GM19035 (cell line): ENCODE data around the gene TFEB.

Experiments
- ATAC-seq: cut with Tn5 transposase; IDR thresholded peaks from one replicate; pipeline ENCODE4 v1.9.1; 2021; ENCODE audit not compliant: unreplicated experiment

TFEB gene

GRCh38 chr6:41724228-41724580 is 11.2 kb downstream of the TFEB start:
- no peak for ATAC-seq

DNA sequence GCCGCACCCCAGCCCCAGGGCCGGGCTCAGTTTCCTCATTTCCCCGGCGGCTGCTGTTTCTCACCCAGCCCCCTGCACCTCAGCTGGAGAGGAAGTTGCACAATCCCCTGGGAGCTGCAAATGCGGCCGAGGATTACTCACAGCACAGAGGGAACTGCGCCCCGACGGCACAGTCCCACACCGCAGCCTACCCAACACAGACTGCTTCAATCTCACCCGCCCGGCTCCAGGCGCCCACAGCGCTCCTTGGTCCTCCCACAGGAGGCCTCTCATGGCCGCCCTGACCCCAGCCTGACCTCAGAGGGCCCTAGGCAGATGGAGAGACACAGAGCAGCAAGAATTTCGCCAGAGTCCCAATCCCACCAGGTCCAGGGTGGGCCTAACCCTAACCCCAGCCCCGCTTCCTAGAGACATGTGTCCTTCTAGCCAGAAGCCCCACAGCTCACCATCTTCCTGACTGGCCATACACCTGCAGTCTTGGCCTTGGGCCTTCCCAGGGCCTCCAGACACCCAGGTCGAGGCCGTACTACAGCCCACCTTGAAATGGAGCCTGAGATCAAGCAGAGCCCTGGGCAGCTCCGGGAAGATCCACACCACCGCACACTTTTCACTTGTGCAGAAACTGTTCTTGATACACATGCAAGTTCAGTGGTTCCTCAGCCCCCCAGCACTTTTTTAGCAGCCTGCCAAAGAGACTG is 11.7 kb downstream of the TFEB start:
- peak; percentile 57 for ATAC-seq

GRCh38 chr6:41722969-41723529 is 12.4 kb downstream of the TFEB start:
- no peak for ATAC-seq

- ATAC-seq, result no peak
These were observed 14.0 kb downstream of the TFEB start for GRCh38 chr6:41721414-41721813.

DNA sequence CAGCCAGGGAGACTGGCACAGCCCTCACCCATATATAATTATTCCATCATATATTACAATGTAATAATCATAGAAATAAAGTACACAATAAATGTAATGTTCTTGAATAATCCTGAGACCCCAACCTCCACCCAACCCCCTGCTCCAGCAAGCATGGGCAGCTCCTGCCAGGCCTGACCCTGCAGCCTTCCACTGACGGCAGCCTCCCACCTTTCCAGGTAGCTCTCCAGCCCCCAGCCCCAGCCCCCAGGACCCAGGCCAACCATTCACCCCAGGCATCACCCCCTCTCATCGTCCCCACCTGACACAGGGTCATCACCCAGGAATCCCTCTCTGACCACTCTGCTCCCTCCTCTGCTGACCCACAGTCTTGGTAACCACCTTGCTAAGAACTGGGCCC is 14.6 kb downstream of the TFEB start:
- no peak for ATAC-seq

DNA sequence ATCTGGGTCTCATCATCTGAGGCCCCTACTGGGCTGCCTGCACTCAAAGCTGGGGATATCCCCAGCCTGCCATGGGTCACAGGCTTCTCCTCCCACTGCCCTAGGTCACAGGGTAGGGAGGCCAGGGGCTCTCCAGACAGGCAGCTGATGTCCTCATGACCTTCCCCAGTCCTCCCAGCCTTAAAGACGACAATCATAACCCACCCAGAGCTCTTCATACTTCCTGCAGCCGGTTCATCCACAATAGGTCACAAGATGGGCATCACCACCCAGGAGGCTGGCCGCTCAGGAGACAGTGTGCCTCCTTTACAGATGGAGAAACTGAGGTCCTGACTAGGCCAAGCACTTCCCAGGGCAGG is 15.2 kb downstream of the TFEB start:
- ATAC-seq, result no peak

- ATAC-seq, result no peak
These were observed 15.8 kb downstream of the TFEB start for GRCh38 chr6:41719436-41720261.

DNA sequence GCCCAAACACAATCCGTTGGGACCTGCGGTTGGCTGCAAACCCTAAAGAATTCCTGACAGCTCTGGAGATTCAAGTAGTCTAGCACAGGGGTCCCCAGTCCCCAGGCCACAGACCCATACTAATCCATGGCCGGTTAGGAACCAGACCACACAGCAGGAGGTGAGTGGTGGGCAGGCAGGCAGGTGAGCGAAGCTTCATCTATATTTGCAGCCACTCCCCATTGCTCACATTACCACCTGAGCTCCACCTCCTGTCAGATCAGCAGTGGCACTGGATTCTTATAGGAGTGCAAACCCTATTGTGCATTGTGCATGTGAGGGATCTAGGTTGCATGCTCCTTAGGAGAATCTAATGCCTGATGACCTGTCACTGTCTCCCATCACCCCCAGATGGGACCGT is 16.6 kb downstream of the TFEB start:
- ATAC-seq, result no peak

DNA sequence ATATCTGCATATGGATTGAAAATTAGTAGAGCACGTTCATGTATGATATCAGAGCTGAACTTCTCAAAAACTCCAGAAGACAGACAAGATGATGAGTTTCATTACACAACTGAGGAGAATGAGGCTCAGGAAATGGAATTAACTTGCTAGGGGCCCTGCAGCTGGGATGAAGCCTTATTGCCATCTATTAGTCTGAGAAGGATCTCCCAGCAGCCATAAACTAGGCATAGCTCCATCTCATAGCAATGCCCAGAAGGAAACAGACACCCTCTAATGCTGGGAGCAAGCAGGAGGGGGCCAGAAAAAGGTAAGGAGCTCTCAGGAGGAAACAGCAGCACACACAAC is 18.0 kb downstream of the TFEB start:
- ATAC-seq, result no peak

- ATAC-seq, result no peak
These were observed 18.7 kb downstream of the TFEB start for GRCh38 chr6:41716516-41717391.

DNA sequence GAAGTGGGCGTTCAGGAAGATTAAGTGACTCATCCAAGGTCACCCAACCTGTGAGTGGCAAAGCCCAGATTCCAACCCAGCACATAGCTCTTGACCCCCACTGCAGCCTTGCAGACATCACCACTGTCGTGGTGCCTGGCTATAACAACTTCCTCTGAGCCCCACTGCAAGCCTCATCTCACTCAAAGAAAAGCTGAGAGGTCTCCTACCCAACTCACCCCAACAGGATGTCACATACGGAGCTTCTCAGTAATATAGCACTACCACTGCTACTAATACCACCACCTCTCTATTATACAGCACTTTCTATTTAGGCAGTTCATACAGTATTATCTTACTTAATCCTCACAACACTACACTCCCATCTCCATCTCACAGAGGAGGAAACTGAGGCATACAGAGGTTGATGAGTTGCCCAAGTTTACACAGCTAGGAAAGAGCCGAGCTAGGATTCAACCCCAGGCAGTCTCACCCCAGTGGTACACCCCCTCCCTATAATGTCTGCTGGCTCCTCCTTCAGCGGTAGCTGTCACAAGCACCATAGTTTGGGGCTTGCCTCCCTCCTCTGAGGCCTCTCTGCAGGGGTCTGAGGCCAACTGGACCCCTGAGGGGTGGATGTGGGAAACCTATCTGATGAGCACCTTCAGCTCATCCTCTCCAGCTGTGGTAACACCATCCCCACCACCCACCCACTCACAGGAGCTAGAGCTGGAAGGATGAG is 19.5 kb downstream of the TFEB start:
- ATAC-seq, result no peak

- no peak for ATAC-seq
These were observed 20.7 kb downstream of the TFEB start for GRCh38 chr6:41714556-41715273.

DNA sequence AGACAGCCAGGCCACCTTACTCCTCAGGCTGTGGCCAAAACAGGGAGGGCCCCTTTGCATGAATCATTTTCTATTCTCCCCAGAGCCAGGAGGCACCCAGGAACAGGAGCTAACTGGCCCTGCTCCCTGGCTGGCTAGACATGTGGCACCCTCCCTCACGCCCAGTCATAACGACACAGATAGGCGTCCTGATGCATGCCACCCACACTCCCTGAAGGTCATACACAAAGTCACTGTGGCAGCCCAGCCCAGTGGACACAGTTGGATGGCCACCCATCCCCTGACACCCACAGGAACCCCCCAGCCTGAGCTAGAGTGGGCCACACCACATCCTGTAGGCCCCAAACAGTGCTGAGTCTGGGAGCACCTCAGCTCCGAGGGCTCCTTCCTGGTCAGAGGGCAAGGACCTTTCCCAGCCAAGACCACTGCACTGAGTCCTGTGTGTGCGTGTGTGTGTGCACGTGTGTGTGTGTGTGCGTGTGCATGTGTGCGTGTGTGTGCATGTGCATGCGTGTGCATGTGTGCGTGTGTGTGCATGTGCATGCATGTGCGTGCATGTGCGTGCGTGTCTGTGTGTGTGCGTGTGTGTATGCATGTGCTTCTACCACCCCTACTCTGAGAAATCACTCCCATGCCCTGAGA is 21.6 kb downstream of the TFEB start:
- ATAC-seq, result peak; percentile 45

GRCh38 chr6:41713159-41713649 is 22.2 kb downstream of the TFEB start:
- ATAC-seq, result peak; percentile 8

DNA sequence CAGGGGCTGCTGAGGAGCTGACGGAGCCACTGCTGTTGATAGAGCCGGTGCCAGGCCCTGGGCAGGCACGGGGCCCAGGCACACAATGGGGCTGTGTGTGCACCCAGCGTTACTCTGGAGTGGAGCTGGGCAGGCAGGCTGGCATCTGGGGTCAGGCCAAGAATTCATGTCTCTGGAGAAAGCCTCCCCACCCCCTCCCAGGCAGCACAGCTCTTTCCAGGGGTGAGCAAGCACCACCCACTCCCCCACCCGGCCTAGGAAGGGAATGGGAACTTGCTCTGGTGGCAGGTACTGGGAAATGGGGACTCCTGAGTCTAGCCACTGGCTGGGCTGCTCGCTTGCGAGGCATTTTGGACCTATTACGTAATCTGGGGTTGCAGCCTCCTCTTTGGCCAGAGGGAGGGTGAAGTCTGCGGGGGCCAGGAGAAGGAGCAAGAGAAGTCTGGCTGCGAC is 22.7 kb downstream of the TFEB start:
- ATAC-seq, result no peak

DNA sequence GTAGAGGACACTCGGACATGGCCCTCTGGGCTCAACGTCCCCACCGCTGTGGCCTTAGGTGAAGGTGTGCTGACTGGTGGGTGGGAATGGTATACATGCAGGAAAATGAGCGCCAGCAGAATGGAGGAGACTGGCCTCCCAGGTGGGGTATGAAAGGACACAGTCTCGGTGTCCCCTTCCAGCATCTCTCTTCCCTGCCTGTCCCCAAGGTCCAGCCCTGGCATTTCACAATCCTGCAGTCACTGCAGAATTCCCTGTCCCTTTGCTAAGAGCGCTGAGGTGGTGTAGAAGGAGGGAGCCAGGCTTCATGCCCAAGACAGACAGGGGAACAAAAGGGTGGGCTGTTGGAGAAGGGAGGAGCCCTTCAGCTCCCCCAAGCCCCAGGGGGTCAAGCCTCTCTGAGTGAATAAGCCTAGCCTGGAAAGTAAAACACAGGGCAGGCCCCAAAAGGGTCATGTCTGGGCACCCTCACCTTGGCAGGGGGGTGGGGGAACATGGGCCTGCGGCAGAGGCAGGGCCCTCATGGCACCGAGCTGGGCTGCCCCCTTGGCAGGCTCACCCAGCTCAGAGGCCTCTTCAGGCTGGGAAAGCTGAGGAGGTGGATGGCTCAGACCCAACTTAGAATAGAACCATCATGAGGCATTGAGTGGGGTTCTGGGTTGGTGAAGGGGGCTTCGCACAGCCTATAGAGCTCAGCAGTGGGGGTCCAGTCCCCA is 23.9 kb downstream of the TFEB start:
- ATAC-seq, result no peak

DNA sequence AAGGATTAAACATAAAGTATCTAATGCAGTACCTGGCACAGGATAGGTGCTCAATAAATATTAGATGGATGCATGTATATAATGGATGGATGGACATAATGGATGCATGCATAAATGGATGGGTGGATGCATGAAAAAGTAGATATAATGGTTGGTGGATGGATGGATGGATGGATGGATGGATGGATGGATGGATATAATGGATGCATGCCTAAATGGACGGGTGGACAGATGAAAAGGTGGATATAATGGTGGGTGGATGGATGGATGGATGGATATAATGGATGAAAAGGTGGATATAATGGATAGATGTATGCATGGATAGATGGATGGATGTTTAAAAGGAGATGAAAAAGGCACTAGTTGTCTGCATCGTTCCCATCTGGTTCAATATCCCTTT is 26.0 kb downstream of the TFEB start:
- ATAC-seq, result no peak

GRCh38 chr6:41708856-41709255 is 26.6 kb downstream of the TFEB start:
- no peak for ATAC-seq
